Stromal cell of bone marrow (primary cell): ENCODE measurements around the gene CMTR1.
"Not testable (repeated sequence)": the region's sequence is repeated elsewhere in the genome, so short reads cannot be mapped to it uniquely, and the experiment has no call there.

ENCODE experiments used
- DNase-seq: peaks from one replicate; pipeline ENCODE4 v3.0.0-alpha.2; 2012; ENCODE audit warnings: low read depth

Gene CMTR1

DNA sequence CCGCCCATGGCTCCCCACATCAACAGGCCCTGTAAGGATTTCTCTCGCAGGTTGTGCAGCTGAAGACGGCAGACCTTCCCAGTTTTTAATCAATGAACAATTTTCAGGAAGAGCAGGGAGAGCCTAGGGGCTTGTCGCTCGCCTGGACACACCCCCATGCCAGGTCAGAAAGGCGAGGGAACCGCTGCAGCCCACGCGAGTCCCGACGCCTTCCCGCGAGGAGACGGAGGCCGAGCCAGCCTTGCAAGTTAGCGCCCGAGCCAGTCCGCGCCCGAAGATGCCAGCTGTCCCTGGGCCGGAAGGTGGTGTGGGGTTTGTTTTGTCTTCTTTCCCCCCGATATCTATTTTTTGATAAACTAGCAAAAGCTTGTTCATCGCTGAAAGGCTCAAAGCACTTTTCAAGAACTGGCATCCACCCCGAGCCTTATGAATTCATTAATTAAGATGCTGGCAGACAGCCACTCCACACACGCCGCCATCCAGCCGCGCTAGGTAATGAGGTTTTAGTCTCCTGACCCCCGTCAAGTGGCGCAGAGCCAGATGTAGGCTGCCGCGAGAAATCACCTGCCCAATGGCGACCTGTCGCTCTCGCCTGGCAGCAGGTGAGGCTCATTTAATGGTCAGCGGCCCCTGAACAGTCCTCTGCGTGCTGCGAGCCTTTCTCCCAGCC is 60.1 kb downstream of the CMTR1 start:
- no peak for DNase-seq

DNA sequence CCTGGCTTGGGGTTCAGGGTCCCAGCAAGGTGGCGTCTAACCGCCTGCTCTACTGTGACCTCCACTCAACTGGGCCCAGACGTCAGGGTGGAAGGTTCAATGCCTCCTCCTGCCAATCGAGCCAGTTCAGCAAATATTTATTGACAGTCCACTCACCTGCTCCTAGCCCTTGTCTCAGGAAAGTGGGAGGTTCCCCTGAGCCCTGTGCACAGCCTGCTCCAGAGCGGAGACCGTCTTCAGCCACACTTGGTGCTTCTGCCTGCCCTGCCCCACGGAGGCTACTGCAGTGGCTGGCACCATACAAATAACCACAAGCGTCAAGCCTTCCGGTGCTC is 60.6 kb downstream of the CMTR1 start:
- DNase-seq: no peak

DNA sequence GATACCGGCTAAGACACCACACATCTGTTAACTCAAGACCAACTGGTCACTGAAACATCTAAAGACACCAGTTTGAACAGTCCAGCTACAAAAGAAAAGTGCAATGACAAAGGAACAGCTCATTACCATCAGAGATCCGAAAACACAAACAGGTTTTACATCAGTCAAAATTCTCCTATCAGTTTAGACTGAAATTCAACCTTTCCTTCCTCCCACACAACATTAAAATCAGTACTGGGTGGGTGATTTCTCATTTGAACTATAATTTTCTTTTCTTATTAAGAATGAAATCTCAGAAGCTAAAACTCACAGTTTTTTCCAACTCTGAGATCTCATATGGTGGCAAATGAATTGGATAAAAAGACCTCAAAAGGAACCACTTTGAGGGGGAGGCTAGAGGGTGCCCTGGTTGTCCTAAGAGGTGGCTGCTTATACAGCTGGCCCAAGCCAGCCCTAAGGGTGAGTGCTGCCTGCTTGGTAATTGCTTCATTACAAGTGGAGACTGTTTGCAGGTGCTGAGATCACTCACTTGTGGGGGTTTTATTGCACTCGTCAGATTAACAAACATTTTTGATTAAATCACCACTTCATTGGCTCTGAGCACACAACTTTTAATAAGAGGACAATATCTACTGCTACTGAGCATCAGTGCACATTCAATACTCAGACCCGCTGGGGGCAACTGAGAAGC is 62.4 kb downstream of the CMTR1 start:
- no peak for DNase-seq

DNA sequence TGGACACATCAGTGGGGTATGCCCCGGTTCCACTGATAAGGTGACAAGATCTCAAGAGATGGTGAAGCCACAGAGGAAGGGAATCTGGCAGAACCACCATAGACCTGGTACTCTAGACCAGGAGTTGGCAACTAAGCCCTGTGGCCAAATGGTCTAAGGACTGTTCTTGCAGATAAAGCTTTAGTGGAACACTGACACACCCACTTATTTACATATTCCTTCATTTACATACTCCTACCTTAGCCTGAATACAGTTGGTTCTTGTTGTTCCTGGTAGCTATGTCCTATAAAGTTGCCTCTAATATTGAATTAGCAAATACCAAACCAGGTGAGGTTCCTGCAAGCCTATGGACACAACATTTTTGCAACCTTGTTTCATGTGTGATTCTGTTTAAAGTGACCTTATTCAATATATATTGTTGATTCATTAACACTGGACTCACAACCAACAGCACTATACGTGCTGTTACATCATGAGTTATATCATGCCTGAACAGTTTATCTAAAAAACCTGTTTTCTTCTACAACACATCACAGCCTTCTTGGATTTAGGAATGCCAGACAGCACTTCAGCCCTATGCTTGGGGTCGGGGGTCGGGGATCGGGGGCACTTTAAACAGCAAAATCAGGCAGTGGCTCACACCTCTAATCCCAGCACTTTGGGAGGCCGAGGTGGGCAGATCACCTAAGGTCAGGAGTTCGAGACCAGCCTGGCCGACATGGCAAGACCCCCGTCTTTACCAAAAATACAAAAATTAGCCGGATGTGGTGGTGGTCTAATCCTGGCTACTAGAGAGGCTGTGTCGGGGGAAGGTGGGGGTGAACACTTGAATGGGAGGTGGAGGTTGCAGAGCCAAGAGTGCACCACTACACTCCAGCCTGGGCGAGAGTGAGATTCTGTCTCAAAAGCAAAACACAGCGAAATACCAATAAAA is 64.2 kb downstream of the CMTR1 start:
- DNase-seq: no peak

DNA sequence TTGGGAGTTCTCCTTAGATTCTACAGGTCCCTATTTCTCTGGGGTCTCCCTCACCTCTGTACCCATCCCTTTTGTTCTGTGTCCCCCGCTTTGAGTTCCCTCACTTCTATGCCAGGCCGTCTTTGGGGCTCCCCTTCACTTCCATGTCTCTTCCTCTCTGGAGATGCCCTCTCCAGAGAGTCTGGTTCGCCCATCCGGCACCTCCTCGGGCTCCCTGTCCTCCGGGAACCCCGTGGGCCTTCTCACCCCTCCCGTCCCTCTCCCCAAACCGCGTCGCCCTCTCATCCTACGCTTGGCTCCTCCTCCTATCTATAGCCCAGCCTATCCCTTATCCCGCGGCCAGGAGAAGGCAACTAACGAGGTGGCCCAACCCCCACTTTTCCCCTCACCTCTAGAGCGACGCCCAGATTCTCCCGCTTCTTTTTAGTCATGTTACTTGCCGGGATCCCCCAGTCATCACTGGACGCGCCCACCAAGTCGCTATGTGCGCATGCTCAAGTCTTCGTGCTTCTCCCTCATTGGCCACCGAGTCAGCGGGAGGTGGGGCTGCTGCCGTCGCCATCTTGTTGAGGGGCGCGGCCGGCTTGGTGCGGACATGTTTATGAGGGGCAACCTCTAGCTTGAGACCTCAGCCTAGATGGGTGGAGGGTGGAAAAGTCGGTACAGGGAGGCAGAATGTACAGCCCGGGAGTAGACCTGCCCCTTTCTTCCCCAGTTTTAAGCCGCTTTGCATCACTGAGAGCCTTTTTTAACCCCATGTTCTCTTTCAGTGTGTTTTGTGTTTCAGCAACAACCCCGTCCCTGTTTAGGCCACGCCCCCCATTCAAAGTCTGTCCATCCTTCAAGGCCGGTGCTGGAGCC is 66.6 kb downstream of the CMTR1 start, which contains the start of gene CCDC167:
TSS of gene CCDC167 (minus strand) at position 461 of the 861 bp plus-strand sequence. CDS start at position 431, 30 bp downstream.
- peak; percentile 94 for DNase-seq

DNA sequence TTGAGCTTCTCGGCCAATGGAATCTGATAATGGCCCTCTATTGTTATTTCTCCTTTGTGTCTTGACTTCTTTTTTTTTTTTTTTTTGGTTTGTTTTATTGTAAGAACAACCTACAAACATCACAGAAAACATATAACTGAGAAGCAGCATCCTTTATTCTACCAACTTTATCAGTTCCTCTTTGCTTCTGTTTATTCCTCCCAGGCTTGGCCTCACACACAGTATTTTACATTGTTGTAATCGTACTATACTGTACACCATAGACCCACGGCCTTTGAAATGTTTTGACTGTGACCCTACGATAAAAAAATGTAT is 67.2 kb downstream of the CMTR1 start:
- DNase-seq: no peak

DNA sequence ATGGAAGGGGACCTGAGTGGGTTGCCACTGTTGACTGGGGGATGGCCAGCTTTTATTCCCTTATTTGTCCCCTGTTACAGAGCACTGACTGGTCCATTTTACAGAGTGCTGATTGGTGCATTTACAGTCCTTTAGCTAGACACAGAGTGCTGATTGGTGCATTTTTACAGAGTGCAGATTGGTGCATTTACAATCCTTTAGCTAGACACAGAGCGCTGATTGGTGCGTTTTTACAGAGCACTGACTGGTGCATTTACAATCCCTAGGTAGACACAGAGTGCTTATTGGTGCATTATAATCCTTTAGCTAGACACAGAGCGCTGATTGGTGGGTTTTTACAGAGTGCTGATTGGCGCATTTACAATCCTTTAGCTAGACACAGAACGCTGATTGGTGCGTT is 67.9 kb downstream of the CMTR1 start:
- DNase-seq: not testable (repeated sequence)

DNA sequence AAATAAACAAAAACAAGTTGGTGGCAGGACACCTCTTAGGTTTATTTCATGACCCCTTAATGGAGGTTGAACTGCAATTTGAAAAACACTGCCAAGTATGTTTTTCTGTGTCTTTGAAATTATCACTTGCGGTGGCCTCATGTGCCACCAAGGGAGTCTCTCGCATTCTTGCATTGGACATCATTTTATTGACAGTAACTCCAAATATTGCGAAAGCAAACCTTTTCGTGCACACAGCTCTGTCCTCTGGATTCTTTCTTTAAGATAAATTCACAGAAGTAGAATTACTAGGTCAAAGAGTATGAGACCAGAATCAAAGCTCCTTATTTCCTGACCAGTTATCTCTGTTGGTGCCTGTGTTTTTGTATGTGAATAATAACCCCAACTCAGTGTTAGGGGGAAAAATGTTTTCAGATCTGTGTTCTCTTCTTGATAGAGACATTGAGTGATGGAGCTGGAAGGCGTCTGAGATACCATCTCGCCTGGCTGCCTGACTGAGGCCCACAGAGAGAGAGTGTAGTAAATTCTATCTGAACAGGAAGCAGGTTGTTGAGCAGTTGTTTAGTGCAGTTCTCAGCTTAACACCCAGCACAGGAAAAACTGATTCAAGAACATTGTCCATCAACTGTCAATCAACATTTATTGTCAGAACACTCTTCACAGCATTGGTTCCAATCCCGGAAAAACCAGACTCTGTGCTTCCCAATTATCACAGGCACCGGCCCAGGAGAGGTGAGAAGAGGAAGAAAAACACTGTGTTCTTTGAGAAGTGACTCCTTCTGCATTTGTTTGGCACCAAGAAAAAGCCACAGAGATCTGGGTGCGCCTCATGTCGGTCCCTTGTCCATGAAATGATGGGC is 68.8 kb downstream of the CMTR1 start:
- no peak for DNase-seq

DNA sequence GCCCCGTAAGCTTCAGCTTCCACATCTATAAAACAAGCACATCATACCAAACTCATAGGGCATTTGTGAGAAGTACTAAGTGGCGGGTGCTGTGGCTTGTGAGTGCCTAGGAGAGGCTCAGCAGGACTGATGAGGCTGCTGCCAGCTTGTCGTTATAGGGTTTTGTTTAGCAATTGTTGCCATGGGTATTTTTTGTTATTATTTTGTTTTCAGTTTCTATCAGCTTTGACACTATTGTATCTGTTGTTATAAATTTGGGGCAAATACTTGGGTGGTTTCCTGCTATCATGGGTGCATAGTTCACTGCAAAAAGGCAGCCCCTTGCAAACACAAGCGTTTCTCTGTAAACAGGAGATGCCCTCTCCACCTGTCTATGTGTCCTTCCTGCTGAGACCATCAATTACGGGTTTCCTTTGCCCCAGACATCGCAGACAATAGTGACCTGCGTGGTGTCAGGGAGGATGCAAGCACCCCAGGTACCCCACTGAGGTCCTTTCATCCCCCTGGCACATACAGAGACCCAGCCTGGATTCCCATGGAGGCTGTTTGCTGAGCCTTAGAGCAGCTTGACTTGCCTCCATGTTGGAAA is 69.8 kb downstream of the CMTR1 start:
- no peak for DNase-seq

DNA sequence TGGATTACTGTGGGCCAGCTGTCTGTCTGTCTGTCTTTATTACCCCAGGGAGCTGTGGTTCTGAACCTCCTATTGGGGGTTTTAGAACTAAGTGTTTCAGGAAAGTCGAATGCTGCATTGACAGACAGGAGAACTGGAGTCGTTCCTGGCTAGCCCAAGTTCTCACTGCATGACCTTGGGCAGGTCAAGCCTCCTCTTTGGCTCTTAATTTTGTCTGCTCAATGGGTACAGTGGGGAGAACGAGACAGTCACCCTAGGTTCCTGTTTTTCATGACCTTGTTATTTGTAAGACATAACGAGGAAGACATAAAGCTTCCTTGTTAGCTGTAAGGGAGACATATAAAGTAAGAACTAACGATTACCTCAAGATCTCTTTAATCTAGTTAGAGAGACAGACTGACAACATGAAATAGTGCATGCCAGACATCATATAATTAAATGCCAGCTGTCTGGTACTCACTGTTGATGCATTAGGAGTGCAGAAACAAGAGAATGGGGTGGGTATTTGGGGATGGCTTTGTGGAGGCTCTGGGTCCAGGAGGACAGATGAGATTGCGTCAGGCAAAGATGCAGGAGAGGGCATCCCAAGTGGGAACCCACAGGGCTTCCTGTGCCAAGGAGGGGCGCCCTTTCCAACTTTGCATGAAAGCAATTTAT is 70.4 kb downstream of the CMTR1 start:
- DNase-seq: no peak

DNA sequence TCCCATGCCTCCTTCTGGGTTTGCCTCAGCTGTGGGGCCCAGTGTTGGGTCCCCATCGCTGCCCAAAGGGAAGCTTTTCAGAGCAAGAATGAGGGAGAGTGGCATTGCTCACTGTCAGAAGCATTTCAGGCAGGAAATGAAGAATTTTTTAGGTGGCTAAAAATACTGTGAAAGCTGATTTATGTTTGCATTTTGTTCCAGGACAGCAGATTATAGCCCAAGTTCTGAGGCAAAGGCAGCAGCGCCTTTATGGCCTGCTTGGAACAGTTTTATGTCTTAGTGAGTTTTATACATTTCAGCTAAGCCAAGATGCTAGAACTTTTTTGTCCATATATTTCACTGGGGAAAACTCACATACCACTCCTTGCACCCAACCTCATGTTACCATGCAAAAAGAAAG is 71.0 kb downstream of the CMTR1 start:
- no peak for DNase-seq

DNA sequence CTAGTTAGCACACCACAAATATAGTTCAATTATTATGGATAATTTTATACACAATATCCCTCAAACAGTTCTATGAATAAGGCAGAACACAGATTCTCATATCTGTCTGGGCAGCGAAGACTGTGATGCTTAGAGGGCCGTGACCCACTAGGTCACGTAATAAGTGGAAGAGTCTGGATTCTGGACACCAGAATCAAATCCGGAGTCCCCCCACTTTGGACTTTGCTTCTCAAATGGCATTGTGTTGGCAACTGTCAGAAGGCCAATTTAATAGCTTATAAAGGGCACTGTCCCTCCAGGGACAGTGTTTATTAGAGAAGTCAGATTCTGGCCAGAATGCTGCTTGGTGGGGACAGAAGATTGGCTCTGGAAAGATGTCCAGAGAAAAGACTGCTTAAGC is 73.5 kb downstream of the CMTR1 start:
- no peak for DNase-seq

DNA sequence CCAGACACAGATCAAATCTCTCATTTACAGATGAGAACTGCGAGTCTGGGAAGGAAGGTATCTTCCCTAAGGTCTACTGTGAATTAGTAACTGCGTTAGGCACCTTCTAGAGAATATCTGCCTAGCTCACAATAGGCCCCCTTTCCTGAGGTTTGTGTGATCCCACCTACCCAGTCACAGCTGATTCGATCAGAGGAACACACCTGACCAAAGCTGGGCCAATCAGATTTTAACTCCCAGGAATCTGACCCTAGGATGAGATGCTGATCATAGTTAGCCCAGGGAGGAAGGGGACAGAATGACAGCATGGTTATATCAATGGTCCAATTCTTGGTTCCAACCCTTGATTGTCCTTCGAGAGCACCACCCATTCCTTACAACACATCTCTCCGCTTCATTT is 74.1 kb downstream of the CMTR1 start:
- no peak for DNase-seq

DNA sequence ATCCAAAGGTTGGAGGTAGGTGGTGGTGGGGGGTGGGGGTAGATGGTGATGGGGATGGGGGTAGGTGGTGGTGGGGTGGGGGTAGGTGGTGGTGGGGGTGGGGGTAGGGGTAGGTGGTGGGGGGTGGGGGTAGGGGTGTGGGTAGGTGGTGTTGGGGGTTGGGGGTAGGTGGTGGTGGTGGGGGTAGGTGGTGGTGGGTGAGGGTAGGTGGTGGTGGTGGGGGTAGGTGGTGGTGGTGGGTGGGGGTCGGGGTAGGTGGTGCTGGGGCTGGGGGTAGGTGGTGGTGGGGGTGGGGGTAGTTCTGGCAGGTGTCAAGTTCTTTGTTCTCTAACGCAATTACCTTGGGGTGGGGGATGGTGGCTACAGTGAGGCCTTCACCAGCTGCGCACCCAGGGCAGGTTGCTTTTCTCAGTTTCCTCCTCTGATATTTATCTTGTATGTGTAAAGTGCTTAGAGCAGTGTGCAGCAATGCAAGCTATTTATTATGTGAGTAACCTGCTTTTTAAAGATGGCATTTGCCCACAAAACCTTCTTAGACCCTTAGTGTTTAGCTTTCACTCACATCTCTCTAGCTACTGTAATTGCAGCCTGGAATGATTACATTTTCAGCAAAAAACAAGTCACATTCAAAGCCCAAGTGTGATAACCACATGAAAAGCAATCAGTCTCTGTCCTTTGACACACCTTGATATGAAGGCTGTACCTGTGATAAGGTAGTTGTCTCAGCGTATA is 74.8 kb downstream of the CMTR1 start:
- DNase-seq: no peak

DNA sequence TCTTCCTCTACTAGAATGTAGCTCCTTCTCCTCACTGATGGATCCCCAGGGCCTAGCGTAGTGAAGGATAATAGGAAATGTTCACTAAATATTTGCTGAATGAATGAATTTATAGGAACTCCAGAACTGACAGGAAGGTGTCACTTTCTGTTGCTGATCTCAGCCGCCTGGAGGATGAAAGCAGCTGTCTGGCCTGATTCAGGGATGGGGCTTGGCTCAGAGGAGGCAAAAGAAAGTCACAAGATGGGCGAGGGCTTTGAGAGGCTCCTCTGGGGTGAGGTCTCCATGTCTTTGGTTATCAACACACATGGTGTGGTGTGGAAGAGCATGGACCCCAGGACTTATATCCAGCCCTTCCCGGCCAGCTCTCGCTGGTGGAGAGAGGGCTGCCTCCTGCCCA is 78.2 kb downstream of the CMTR1 start:
- no peak for DNase-seq

DNA sequence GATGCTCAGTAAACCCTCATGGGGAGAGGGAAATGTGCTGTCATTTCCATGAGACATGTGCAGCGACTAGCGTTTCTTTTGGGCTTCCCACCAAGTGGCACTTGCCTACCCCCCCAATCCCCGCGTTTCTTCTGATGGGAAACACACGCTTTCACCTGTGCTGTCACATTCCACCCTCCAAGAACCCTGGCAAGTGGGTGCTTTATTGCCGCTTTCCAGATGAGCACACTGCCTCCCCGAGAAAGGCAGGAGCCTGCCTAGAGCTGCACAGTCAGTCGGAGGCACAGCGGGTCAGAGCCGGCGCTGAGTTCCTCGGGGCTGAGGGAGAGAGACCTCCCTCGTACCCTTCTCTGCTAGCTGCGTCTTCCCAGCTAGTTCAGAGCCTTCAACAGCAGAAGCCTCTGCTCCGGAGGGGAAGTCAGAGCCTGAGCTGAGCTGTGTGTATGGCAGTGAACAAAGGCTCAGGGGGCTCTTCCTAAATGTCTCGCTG is 78.9 kb downstream of the CMTR1 start:
- DNase-seq: no peak

DNA sequence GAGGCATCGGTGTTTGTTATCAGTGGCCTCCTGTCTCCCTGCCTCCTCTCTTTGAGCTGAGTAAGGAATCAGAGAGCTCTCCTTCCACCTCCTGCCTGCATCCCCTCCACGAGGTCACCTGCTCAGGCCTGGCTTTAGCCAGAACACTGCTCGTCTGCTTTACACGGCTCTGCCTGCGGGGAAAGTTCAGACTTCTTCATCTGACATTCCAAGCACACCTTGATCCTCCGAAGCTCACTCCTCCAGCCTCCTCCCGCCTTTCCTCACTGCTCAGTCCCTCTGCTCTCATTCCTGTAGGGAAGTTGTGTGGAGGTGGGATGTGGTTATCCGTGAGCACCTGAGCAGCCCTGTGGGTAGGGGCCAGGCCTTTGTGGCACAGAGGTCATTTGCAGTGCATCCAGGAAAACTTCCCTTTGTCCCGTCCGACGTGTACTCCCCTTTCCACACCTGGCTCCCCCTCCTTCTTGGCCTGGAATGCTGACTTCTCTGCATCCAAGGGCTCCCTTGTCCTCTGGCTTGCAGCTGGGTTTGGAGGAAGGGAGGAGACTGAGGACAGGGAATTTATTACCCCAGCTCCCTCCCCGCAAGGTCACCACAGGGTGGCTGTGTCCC is 79.5 kb downstream of the CMTR1 start:
- DNase-seq: no peak

DNA sequence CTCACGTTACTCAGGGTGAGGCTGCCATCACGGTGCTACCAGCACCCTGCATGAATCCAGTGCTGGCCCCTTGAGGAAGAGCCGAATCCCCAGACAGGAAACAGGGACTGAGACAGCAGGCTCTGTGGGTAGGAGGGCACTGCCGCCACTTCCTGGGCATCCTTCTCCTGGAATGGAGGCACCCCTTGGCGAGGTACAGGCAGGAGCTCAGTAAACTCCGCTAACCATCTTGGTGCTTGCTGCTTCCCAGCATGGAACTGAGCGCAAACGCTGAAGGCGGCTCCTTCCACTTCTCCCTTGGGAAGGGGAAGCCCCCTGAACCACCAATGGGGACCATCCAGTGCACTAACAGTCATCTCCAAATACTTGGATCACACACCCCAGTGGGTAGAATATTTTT is 80.1 kb downstream of the CMTR1 start:
- DNase-seq: no peak

DNA sequence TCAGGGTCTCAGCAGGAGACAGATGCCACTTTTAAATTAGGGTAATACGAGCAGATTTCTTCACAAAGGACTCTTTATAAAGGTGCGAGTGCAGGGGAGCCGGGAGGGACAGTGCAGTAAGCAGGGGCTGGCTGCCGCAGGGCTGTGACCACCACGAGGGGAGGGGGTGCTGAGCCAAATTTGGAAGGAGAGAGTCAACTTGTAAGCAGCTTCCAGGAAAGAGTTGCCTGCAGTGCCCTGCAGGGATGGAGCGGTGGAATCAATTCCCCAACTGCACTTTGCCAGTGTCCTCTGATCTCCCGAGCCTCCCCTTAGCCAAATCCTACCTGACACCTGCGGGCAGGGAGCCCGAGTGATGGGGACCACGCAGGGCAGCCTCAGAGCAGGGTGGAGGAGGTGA is 80.6 kb downstream of the CMTR1 start:
- no peak for DNase-seq
